Loucy (cell line): Measurements from ENCODE around the gene TAF11L9.
"Not testable (repeated sequence)": the region's sequence is repeated elsewhere in the genome, so short reads cannot be mapped to it uniquely, and the experiment has no call there.

Experiments used
- H2AFZ ChIP-seq: fragments of 200-600 bp; sonication (generic); 2 replicates; pipeline ENCODE4 v1.6.0; 2016; ENCODE audit warnings: antibody characterized with exemption, mild to moderate bottlenecking, low read length, moderate library complexity
- H3F3A ChIP-seq: fragments of 200-600 bp; 2 replicates; pipeline ENCODE4 v1.6.0; 2016; ENCODE audit warnings: antibody characterized with exemption, low read depth, mild to moderate bottlenecking
- H3K27me3 ChIP-seq: fragments of 200-600 bp; sonication (generic); 2 replicates; pipeline ENCODE4 v1.6.1; 2014; ENCODE audit warnings: low read length, mild to moderate bottlenecking; ENCODE audit not compliant: insufficient read depth, poor library complexity, severe bottlenecking
- H3K36me3 ChIP-seq: fragments of 200-600 bp; sonication (generic); 2 replicates; pipeline ENCODE4 v1.6.1; 2016; ENCODE audit warnings: low read length; ENCODE audit not compliant: insufficient read depth
- H3K4me1 ChIP-seq: fragments of 200-600 bp; sonication (generic); 2 replicates; pipeline ENCODE4 v1.5.1; 2014; ENCODE audit warnings: low read length, mild to moderate bottlenecking; ENCODE audit not compliant: insufficient read depth, poor library complexity, severe bottlenecking
- H3K4me2 ChIP-seq: fragments of 200-600 bp; sonication (generic); 2 replicates; pipeline ENCODE4 v1.6.0; 2014; ENCODE audit warnings: antibody characterized with exemption, low read length, low read depth, mild to moderate bottlenecking; ENCODE audit not compliant: poor library complexity, severe bottlenecking
- H3K4me3 ChIP-seq: fragments of 200-600 bp; sonication (generic); 2 replicates; pipeline ENCODE4 v1.5.1; 2014; ENCODE audit warnings: low read length, mild to moderate bottlenecking, mixed read lengths; ENCODE audit not compliant: poor library complexity, severe bottlenecking
- H3K79me2 ChIP-seq: fragments of 200-600 bp; sonication (generic); 2 replicates; pipeline ENCODE4 v1.6.1; 2014; ENCODE audit warnings: low read length; ENCODE audit not compliant: insufficient read depth
- H3K9ac ChIP-seq: fragments of 200-600 bp; sonication (generic); 2 replicates; pipeline ENCODE4 v1.6.0; 2014; ENCODE audit warnings: mild to moderate bottlenecking, low read depth, low read length, moderate library complexity; ENCODE audit not compliant: poor library complexity, severe bottlenecking
- H3K9me2 ChIP-seq: fragments of 200-600 bp; sonication (generic); replicated peaks from 2 replicates; pipeline ENCODE4 v1.6.1; 2016; ENCODE audit warnings: low read depth, low read length, mixed read lengths
- H3K9me3 ChIP-seq: fragments of 200-600 bp; sonication (generic); 2 replicates; pipeline ENCODE4 v1.6.1; 2014; ENCODE audit warnings: mild to moderate bottlenecking, antibody characterized with exemption, low read length, low read depth; ENCODE audit not compliant: insufficient read depth
- H4K20me1 ChIP-seq: fragments of 200-600 bp; sonication (generic); 2 replicates; pipeline ENCODE4 v1.6.0; 2014; ENCODE audit warnings: antibody characterized with exemption, low read length, mild to moderate bottlenecking; ENCODE audit not compliant: insufficient read depth, poor library complexity, severe bottlenecking
- CTCF ChIP-seq: fragments of 200-600 bp; sonication (generic); conservative IDR thresholded peaks from 2 replicates; pipeline ENCODE4 v1.5.1; 2014; ENCODE audit warnings: mild to moderate bottlenecking, antibody characterized with exemption, low read length
- EZH2phosphoT487 ChIP-seq: fragments of 200-600 bp; IDR thresholded peaks from 2 replicates; pipeline ENCODE4 v1.6.1; 2018; ENCODE audit warnings: antibody characterized with exemption, mild to moderate bottlenecking, moderate library complexity, borderline replicate concordance

The TAF11L9 gene

DNA sequence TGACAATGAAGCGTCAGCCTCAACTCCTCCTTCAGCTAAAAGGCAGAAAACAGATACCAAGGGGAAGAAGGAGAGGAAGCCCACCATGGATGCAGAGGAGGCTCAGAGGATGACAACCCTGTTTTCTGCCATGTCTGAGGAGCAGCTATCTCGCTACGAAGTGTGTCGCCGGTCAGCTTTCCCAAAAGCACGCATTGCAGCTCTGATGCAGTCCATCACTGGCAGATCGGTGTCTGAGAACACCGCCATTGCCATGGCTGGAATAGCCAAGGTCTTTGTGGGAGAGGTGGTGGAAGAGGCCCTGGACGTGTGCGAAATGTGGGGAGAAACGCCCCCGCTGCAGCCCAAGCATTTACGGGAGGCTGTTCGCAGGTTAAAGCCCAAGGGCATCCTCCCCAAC is 10.8 kb upstream of the TAF11L9 start:
- H3K4me2 ChIP-seq = no peak overlapping the region
- no peaks in the 10 kb centered on the region for H3K9me2 ChIP-seq
- no peaks in the 10 kb centered on the region for H3K9me3 ChIP-seq
- H3K36me3 ChIP-seq = no peaks in the 10 kb centered on the region
- no peaks in the 10 kb centered on the region for H3K79me2 ChIP-seq
- no peaks in the 10 kb centered on the region for H3K4me1 ChIP-seq
- H3K27me3 ChIP-seq = no peaks in the 10 kb centered on the region
- no peak overlapping the region for H3K9ac ChIP-seq
- TF ChIP-seq CTCF (no peak), EZH2phosphoT487 (no peak)
- H2AFZ ChIP-seq = no peak overlapping the region
- H4K20me1 ChIP-seq = no peaks in the 10 kb centered on the region
- no peaks in the 10 kb centered on the region for H3F3A ChIP-seq
- no peak overlapping the region for H3K4me3 ChIP-seq

DNA sequence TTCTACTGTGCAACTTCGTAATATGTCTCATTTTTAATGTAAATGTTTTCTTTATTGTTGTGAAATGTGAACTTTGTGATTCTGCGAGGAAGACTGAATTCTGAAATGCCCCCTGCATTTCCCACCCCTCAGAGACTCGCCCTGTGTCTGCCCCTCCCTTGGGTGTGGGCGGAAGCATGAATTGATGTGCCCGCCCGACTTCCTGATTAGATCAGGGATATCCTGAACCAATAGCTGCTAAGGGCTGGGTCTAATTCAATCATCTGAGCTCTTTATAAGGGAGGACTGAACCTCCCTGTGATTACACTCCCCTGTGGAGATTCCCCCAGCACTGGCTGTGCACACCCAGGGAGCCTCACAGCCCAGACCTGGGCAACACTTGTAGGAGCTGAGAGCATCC is 9.7 kb upstream of the TAF11L9 start, which contains the start of gene TAF11L11:
Gene TAF11L11, plus strand, starts transcription at position 304 of the 400 bp plus-strand sequence.
- H3K27me3 ChIP-seq, H4K20me1 ChIP-seq, H3F3A ChIP-seq: not testable (repeated sequence)

DNA sequence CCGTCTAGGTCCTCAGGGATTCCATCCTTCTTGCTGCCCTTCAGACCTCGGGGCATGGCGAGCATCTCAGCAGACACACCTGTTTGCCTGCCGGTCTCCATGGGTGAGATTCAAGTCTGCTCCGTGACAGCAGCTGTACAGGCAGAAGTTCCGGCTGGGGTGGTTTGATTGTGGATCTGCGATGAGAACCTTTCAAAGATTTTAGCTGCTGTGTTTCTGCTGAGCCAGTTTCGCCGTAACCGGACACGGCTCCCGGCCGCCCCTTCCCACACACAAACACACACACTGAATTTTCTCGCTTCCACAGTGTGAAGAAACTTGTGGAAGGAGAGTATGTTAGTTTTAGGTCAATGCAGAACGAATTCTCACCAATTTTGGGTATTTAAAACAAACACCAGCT is 3.5 kb upstream of the TAF11L9 start, which contains the start of gene TAF11L10:
Gene TAF11L10, minus strand, starts transcription at position 101 of the 400 bp plus-strand sequence.
- not testable (repeated sequence) for H3K9ac ChIP-seq, H3K9me2 ChIP-seq, H2AFZ ChIP-seq, H3K4me1 ChIP-seq, H4K20me1 ChIP-seq, H3K4me3 ChIP-seq, H3F3A ChIP-seq, H3K36me3 ChIP-seq, H3K27me3 ChIP-seq, H3K4me2 ChIP-seq, H3K79me2 ChIP-seq, H3K9me3 ChIP-seq

More for the DNA sequence above, 9.7 kb upstream of the TAF11L9 start, which contains the start of gene TAF11L11:
- not testable (repeated sequence) for H3K36me3 ChIP-seq, H2AFZ ChIP-seq, H3K4me2 ChIP-seq, H3K4me3 ChIP-seq, H3K9me2 ChIP-seq, H3K9ac ChIP-seq, H3K4me1 ChIP-seq, H3K9me3 ChIP-seq, H3K79me2 ChIP-seq

DNA sequence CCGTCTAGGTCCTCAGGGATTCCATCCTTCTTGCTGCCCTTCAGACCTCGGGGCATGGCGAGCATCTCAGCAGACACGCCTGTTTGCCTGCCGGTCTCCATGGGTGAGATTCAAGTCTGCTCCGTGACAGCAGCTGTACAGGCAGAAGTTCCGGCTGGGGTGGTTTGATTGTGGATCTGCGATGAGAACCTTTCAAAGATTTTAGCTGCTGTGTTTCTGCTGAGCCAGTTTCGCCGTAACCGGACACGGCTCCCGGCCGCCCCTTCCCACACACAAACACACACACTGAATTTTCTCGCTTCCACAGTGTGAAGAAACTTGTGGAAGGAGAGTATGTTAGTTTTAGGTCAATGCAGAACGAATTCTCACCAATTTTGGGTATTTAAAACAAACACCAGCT is 3.3 kb downstream of the TAF11L9 start, which contains the start of gene TAF11L8:
Gene TAF11L8, minus strand, starts transcription at position 101 of the 400 bp plus-strand sequence.
- H3K4me2 ChIP-seq, H3K4me1 ChIP-seq, H3F3A ChIP-seq, H3K4me3 ChIP-seq, H3K27me3 ChIP-seq, H2AFZ ChIP-seq, H3K79me2 ChIP-seq, H3K9ac ChIP-seq, H3K9me2 ChIP-seq, H4K20me1 ChIP-seq, H3K9me3 ChIP-seq, H3K36me3 ChIP-seq: not testable (repeated sequence)

GRCh38 chr5:17585658-17586057 is 8.5 kb downstream of the TAF11L9 start, which contains the start of gene TAF11L7:
Gene TAF11L7 (minus strand): TSS chr5:17585758.
- H3K4me2 ChIP-seq, H3F3A ChIP-seq, H3K36me3 ChIP-seq, H3K9me3 ChIP-seq, H3K9ac ChIP-seq, H3K9me2 ChIP-seq, H2AFZ ChIP-seq, H3K4me1 ChIP-seq, H4K20me1 ChIP-seq, H3K27me3 ChIP-seq, H3K79me2 ChIP-seq, H3K4me3 ChIP-seq: not testable (repeated sequence)
